RWPE2 (cell line): ENCODE data around the gene NR4A2.
A peak's percentile ranks its signal among the peaks of the same experiment; 100 is the strongest.

Experiments
- ATAC-seq: fragments of 200-7000 bp; cut with Tn5 transposase; 3 replicates; pipeline ENCODE4 v1.9.1; 2021; ENCODE audit warnings: low read depth
- DNase-seq: peaks from one replicate; pipeline ENCODE4 v3.0.0-alpha.2; 2020; ENCODE audit warnings: low spot score
- H3K27ac ChIP-seq: fragments of 450-650 bp; 2 replicates; pipeline ENCODE4 v1.5.1; 2017; ENCODE audit warnings: mild to moderate bottlenecking; ENCODE audit not compliant: poor library complexity, severe bottlenecking
- H3K27me3 ChIP-seq: fragments of 250-450 bp; sonication (Bioruptor Pico); 2 replicates; pipeline ENCODE4 v1.5.1; 2021; ENCODE audit warnings: mild to moderate bottlenecking, moderate library complexity; ENCODE audit not compliant: insufficient read depth, poor library complexity, severe bottlenecking
- H3K36me3 ChIP-seq: fragments of 250-450 bp; sonication (Bioruptor Pico); 2 replicates; pipeline ENCODE4 v1.5.1; 2020; ENCODE audit warnings: low read depth, mild to moderate bottlenecking, moderate library complexity
- H3K4me1 ChIP-seq: fragments of 250-450 bp; sonication (Bioruptor Pico); 2 replicates; pipeline ENCODE4 v1.5.1; 2021; ENCODE audit warnings: mild to moderate bottlenecking, moderate library complexity; ENCODE audit not compliant: insufficient read depth, poor library complexity, severe bottlenecking
- H3K4me3 ChIP-seq: fragments of 250-450 bp; sonication (Bioruptor Pico); 2 replicates; pipeline ENCODE4 v1.5.1; 2021; ENCODE audit warnings: mild to moderate bottlenecking, moderate library complexity; ENCODE audit not compliant: severe bottlenecking
- H3K9me3 ChIP-seq: fragments of 250-450 bp; sonication (Bioruptor Pico); 2 replicates; pipeline ENCODE4 v1.5.1; 2021; ENCODE audit warnings: mild to moderate bottlenecking, moderate library complexity; ENCODE audit not compliant: severe bottlenecking
- CTCF ChIP-seq: fragments of 450-650 bp; IDR thresholded peaks from one replicate; pipeline ENCODE4 v1.5.1; 2017; ENCODE audit warnings: mild to moderate bottlenecking, moderate library complexity; ENCODE audit not compliant: poor library complexity, severe bottlenecking

Gene NR4A2

DNA sequence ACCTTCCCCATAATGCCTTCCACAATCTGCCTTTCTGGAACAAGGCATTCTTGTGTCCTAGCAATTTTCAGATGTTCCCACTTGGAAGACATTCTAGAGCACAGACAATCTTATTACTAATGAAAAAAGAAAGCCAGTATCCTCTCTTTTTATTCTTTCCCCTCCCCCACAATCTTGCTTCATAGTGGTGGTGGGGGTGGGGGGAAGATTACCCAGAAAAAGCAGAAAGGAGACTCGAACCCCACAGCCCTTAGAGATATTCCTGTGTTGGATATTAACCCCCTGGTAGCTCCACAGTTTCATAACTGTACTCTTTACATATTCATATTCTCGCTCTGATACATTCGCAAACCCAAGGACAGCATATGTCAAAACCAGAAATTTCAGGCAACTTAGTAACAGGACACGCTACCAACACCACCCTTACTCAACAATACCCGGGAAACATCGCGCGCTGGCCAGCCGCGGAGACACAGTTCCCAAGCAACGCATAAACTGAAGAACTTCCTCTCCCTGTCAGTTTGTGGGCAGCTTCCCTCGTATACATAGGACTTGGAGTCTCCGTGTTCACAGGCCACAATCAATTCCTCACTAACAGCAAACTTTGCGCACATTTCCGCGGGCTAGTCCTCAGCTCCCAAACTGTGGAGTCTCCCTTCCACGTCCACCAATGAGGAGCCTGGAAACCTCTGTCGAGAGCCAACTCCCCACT, 793 bp downstream of the NR4A2 start:
- DNase-seq: peak; percentile 54
- H3K9me3 ChIP-seq: no peaks in the 10 kb centered on the region
- H3K27ac ChIP-seq: peak overlapping the region; percentile 79
- H3K27me3 ChIP-seq: no peaks in the 10 kb centered on the region
- TF ChIP-seq CTCF: no peak
- peak; percentile 31 for ATAC-seq
- H3K4me3 ChIP-seq: peak overlapping the region; percentile 75
- H3K4me1 ChIP-seq: peaks cover 9% of the 10 kb centered on the region
- no peaks in the 10 kb centered on the region for H3K36me3 ChIP-seq

- no peak for TF ChIP-seq CTCF
Measured at GRCh38 chr2:156329927-156330726, 2.4 kb downstream of the NR4A2 start.

GRCh38 chr2:156329031-156329926, 3.2 kb downstream of the NR4A2 start:
- H3K36me3 ChIP-seq: no peaks in the 10 kb centered on the region
- no peak for ATAC-seq
- H3K27me3 ChIP-seq: no peaks in the 10 kb centered on the region
- H3K4me1 ChIP-seq: no peaks in the 10 kb centered on the region
- no peak overlapping the region for H3K4me3 ChIP-seq
- no peak for DNase-seq
- H3K27ac ChIP-seq: no peak overlapping the region
- no peaks in the 10 kb centered on the region for H3K9me3 ChIP-seq
- TF ChIP-seq CTCF: no peak

More at GRCh38 chr2:156329927-156330726, 2.4 kb downstream of the NR4A2 start:
- Histone ChIP-seq H3K27me3 (no peaks in the 10 kb centered on the region), H3K4me3 (no peak overlapping the region), H3K9me3 (no peaks in the 10 kb centered on the region), H3K4me1 (no peaks in the 10 kb centered on the region), H3K36me3 (no peaks in the 10 kb centered on the region), H3K27ac (no peak overlapping the region)
- DNase-seq (no peak), ATAC-seq (no peak)

DNA sequence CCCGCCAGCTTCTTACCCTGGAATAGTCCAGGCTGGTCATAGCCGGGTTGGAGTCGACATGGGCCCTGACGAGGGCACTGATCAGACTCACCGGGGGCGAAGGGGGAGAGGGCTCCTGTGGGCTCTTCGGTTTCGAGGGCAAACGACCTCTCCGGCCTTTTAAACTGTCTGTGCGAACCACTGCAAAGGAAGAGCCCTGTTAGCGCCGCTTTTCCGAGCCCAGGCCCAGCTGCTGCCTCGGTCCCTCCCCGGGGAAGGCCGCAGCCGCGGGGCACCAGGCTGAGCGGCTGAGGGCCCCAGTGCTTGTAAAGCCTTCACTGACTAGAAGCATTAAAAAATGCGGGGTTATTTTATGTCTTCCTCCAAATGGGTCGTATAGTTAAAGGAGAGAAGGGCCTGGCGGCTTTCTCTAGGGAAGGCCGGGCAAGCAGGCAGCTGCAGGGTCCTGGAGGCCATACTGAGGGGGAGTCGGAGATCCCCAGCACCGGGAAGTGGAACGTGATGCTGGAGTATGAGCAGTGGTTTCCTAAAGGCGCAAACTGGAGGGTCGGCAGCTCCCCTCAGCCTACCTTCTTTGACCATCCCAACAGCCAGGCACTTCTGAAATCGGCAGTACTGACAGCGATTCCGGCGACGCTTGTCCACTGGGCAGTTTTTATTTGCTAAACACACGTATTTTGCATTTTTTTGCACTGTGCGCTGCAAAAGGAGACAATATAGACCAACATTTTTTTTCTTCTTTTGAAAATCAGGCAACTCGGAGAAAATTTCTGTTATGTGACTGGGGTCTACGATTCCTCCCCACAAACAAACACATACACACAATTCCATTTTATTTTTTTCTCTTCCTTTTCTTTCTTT, 4.5 kb downstream of the NR4A2 start:
- no peak overlapping the region for H3K27ac ChIP-seq
- no peaks in the 10 kb centered on the region for H3K27me3 ChIP-seq
- H3K4me3 ChIP-seq: no peak overlapping the region
- no peaks in the 10 kb centered on the region for H3K36me3 ChIP-seq
- DNase-seq (no peak), ATAC-seq (no peak)
- TF ChIP-seq CTCF: no peak
- H3K9me3 ChIP-seq: no peaks in the 10 kb centered on the region
- no peaks in the 10 kb centered on the region for H3K4me1 ChIP-seq
